Esophagus muscularis mucosa (tissue), 4 donors: Measurements from ENCODE around the gene ACAA2. TPM values are rescaled to one million over a fixed set of nuclear protein-coding genes. Genes with fewer than 3 reads are reported as not detected.
"Not testable (repeated sequence)": the region's sequence is repeated elsewhere in the genome, so short reads cannot be mapped to it uniquely, and the experiment has no call there.

Experiments used
- DNase-seq: peaks from one replicate; pipeline ENCODE4 v3.0.0-alpha.2; 2017; ENCODE audit errors: extremely low spot score
- H3K27ac ChIP-seq, 4 donors: fragments of 200-600 bp; sonication (generic); replicated peaks in 1 of 4; 1 replicate in 3 of 4; 2 replicates in 1 of 4; pipeline ENCODE4 v1.5.1; 2016 to 2019; ENCODE audit warnings: mild to moderate bottlenecking in 1 of 4
- H3K27me3 ChIP-seq, 4 donors: fragments of 200-600 bp; sonication (generic); one replicate each; pipeline versions ENCODE4 v1.5.1 to v1.6.0; 2016 to 2019
- H3K36me3 ChIP-seq, 4 donors: fragments of 200-600 bp; sonication (generic); one replicate each; pipeline ENCODE4 v1.5.1; 2016 to 2019
- H3K4me1 ChIP-seq, 4 donors: fragments of 200-600 bp; sonication (generic); one replicate each; pipeline ENCODE4 v1.5.1; 2016 to 2019
- H3K4me3 ChIP-seq, 4 donors: fragments of 200-600 bp; sonication (generic); 1 replicate in 2 of 4; 2 replicates in 2 of 4; pipeline ENCODE4 v1.5.1; 2016 to 2019; ENCODE audit warnings: mild to moderate bottlenecking in 4 of 4, moderate library complexity in 1 of 4
- H3K9me3 ChIP-seq, 4 donors: fragments of 200-600 bp; sonication (generic); 1 replicate in 3 of 4; 2 replicates in 1 of 4; pipeline ENCODE4 v1.5.1; 2016 to 2019
- CTCF ChIP-seq, 3 experiments: fragments of 200-600 bp in 2 of 3; fragments of 450-650 bp in 1 of 3; sonication (generic) in 2 of 3; IDR thresholded peaks; one replicate each; pipeline ENCODE4 v1.5.1; 2017 to 2019; ENCODE audit warnings: antibody characterized with exemption in 3 of 3, mild to moderate bottlenecking in 2 of 3, moderate library complexity in 1 of 3
- EP300 ChIP-seq: sonication (generic); formaldehyde crosslinking; IDR thresholded peaks from one replicate; pipeline ENCODE4 v1.6.1; 2017; ENCODE audit warnings: antibody characterized with exemption
- POLR2A ChIP-seq: fragments of 450-650 bp; IDR thresholded peaks from one replicate; pipeline ENCODE4 v1.6.1; 2017; ENCODE audit warnings: antibody characterized with exemption, moderate library complexity, mild to moderate bottlenecking, low read depth
- POLR2AphosphoS5 ChIP-seq, 2 donors: sonication (generic); formaldehyde crosslinking; IDR thresholded peaks; one replicate each; pipeline ENCODE4 v1.6.1; 2017; ENCODE audit warnings: antibody characterized with exemption in 2 of 2
- WGBS: methylation state at CpG from one replicate; pipeline ENCODE4 v1.1.5; 2018; 5-methylcytosine and 5-hydroxymethylcytosine counted together
- intact Hi-C: fragments of 100-400 bp; cut with DNase I; formaldehyde crosslinking; loops from one replicate; pipeline ENCODE4 v1.15.1; 2023
- total RNA-seq, 4 donors: library from RNA; depleted of rRNA; stranded (reverse); fragments of >200 nt; gene quantifications; one replicate each; pipeline versions ENCODE4 v1.1.0 to v1.2.1, GENCODE V29; 2016

The ACAA2 gene
- total RNA-seq, 4 donors from 2014 or later: 46.9 to 101 (median 73.9) TPM

GRCh38 chr18:49798001-49798400 is 15.3 kb downstream of the ACAA2 start:
- DNase-seq: no peak
- Histone ChIP-seq H3K27ac (no peak overlapping the region), H3K4me1 (peaks cover 0 to 7% (median 0%) of the 10 kb centered on the region in 4 donors), H3K4me3 (no peak overlapping the region), H3K27me3 (no peaks in the 10 kb centered on the region), H3K9me3 (no peaks in the 10 kb centered on the region), H3K36me3 (peaks cover 12 to 66% (median 48%) of the 10 kb centered on the region in 4 donors)
- TF ChIP-seq CTCF (IDR thresholded peaks at IDR 0.05): no peak
- no peak for TF ChIP-seq POLR2AphosphoS5 (IDR thresholded peaks at IDR 0.05)
- TF ChIP-seq EP300: no peak
- 99% methylated on average over 4 of the region's 4 CpGs for WGBS
- intact Hi-C loops: no loop called here

- intact Hi-C loops: no loop called here
- peaks cover 26 to 77% (median 58%) of the 10 kb centered on the region in 4 donors for H3K36me3 ChIP-seq
- DNase-seq: no peak
- H3K27ac ChIP-seq: no peak overlapping the region
- whole genome bisulfite sequencing: 94% methylated on average over 7 of the region's 7 CpGs
- H3K4me3 ChIP-seq: no peak overlapping the region
- no peaks in the 10 kb centered on the region for H3K4me1 ChIP-seq
- TF ChIP-seq POLR2AphosphoS5 (IDR thresholded peaks at IDR 0.05): no peak
- H3K9me3 ChIP-seq: no peaks in the 10 kb centered on the region
- no peaks in the 10 kb centered on the region for H3K27me3 ChIP-seq
These were observed 17.5 kb downstream of the ACAA2 start for GRCh38 chr18:49795612-49796552.

- H3K27ac ChIP-seq: no peak overlapping the region
- 83% methylated on average over 3 of the region's 3 CpGs for WGBS
- peaks cover 32 to 84% (median 70%) of the 10 kb centered on the region in 4 donors for H3K36me3 ChIP-seq
- no peaks in the 10 kb centered on the region for H3K9me3 ChIP-seq
- no peak for TF ChIP-seq POLR2A
- no peak for TF ChIP-seq POLR2AphosphoS5 (IDR thresholded peaks at IDR 0.05)
- no peak for TF ChIP-seq CTCF (IDR thresholded peaks at IDR 0.05)
- no peaks in the 10 kb centered on the region for H3K4me1 ChIP-seq
- intact Hi-C loops: no loop called here
- H3K27me3 ChIP-seq: no peaks in the 10 kb centered on the region
- no peak overlapping the region for H3K4me3 ChIP-seq
- no peak for DNase-seq
These were observed 18.6 kb downstream of the ACAA2 start for GRCh38 chr18:49794743-49795142.

GRCh38 chr18:49789560-49790134 is 23.7 kb downstream of the ACAA2 start:
- H3K9me3 ChIP-seq, H3K27me3 ChIP-seq, intact Hi-C loops, H3K4me1 ChIP-seq, H3K27ac ChIP-seq, H3K4me3 ChIP-seq, DNase-seq: not testable (repeated sequence)
- WGBS: 89% methylated on average over 8 of the region's 8 CpGs
- peaks cover 31 to 98% (median 80%) of the 10 kb centered on the region in 4 donors for H3K36me3 ChIP-seq

- no peak for DNase-seq
- Histone ChIP-seq H3K9me3 (no peaks in the 10 kb centered on the region), H3K4me1 (no peaks in the 10 kb centered on the region), H3K4me3 (no peak overlapping the region), H3K27me3 (no peaks in the 10 kb centered on the region), H3K27ac (no peak overlapping the region), H3K36me3 (peaks cover 20 to 94% (median 77%) of the 10 kb centered on the region in 4 donors)
- intact Hi-C loops: no loop called here
- TF ChIP-seq CTCF (IDR thresholded peaks at IDR 0.05) (no peak), POLR2A (no peak), POLR2AphosphoS5 (IDR thresholded peaks at IDR 0.05) (no peak), EP300 (no peak)
- WGBS: 71% methylated on average over 5 of the region's 5 CpGs
These were observed 24.9 kb downstream of the ACAA2 start for GRCh38 chr18:49788327-49788898.
